KMS-11 (cell line): ENCODE data around the gene SUPT6H.

ENCODE experiments used
- H2AFZ ChIP-seq: fragments of 200-600 bp; sonication (generic); 2 replicates; pipeline ENCODE4 v1.6.1; 2016; ENCODE audit warnings: antibody characterized with exemption, mixed run types, low read depth
- H3K27ac ChIP-seq: fragments of 200-600 bp; sonication (generic); 2 replicates; pipeline ENCODE4 v1.6.1; 2016; ENCODE audit warnings: mild to moderate bottlenecking, mixed run types
- H3K27me3 ChIP-seq: fragments of 200-600 bp; sonication (generic); 2 replicates; pipeline ENCODE4 v1.6.1; 2017; ENCODE audit warnings: mild to moderate bottlenecking, low read depth, mixed run types, moderate library complexity; ENCODE audit not compliant: insufficient read depth
- H3K36me3 ChIP-seq: fragments of 200-600 bp; sonication (generic); 2 replicates; pipeline ENCODE4 v1.6.1; 2017; ENCODE audit warnings: mild to moderate bottlenecking, mixed run types; ENCODE audit not compliant: insufficient read depth
- H3K4me1 ChIP-seq: fragments of 200-600 bp; sonication (generic); 2 replicates; pipeline ENCODE4 v1.6.1; 2016; ENCODE audit warnings: mild to moderate bottlenecking, low read depth, mixed run types; ENCODE audit not compliant: poor library complexity, severe bottlenecking
- H3K4me2 ChIP-seq: fragments of 200-600 bp; sonication (generic); 2 replicates; pipeline ENCODE4 v1.7.0; 2016; ENCODE audit warnings: mild to moderate bottlenecking, mixed run types
- H3K4me3 ChIP-seq: fragments of 200-600 bp; sonication (generic); IDR thresholded peaks from 2 replicates; pipeline ENCODE4 v1.6.1; 2017; ENCODE audit warnings: low read depth, low read length, mixed read lengths; ENCODE audit not compliant: insufficient read depth
- H3K79me2 ChIP-seq: fragments of 200-600 bp; sonication (generic); 2 replicates; pipeline ENCODE4 v1.6.1; 2016; ENCODE audit warnings: low read depth, mixed run types; ENCODE audit not compliant: insufficient read depth
- H3K9ac ChIP-seq: fragments of 200-600 bp; sonication (generic); 2 replicates; pipeline ENCODE4 v1.6.1; 2016; ENCODE audit warnings: mild to moderate bottlenecking, mixed run types
- H4K20me1 ChIP-seq: fragments of 200-600 bp; sonication (generic); 2 replicates; pipeline ENCODE4 v1.6.1; 2016; ENCODE audit warnings: mild to moderate bottlenecking, mixed run types; ENCODE audit not compliant: insufficient read depth
- TF ChIP-seq, protein P1 (sequence below): fragments of 200-600 bp; sonication (generic); conservative IDR thresholded peaks from 2 replicates; pipeline ENCODE4 v1.6.1; 2017; ENCODE audit warnings: low read depth, mild to moderate bottlenecking, antibody characterized with exemption, low read length, moderate library complexity, mixed read lengths

SUPT6H gene

DNA sequence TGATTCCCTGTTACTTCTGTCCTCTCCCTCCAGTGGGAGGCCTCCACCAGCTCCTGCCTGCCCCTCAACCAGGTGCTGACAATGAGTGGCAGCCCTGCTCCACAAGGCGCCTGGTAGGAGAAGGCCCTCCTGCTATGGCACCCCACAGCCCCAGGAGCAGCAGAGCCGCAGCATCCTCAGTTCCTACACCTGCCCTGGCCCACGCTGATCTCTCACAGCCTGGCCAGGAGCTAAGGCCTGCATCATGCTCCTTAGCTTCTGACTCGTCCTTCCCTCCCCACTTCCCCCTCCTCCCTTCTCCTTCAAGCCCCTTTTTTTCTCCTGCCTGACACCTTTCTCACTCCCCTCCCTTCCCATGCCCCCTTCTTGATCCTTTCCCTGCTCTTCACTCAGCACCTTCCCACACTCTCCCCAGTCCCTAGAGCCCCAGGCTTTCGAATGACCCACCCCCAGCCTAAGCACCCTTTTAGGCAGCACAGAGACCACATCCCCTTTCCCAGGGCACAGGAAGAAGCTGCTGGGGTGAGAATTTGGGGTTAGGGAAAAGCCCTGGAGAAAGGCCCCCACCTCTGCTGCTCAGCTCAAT, 43.2 kb downstream of the SUPT6H start:
- Histone ChIP-seq H3K27ac (no peak overlapping the region), H3K27me3 (no peaks in the 10 kb centered on the region), H4K20me1 (no peaks in the 10 kb centered on the region), H3K36me3 (no peaks in the 10 kb centered on the region; the same call in 1 of the 2 replicates), H3K4me2 (no peak overlapping the region), H3K79me2 (no peaks in the 10 kb centered on the region), H3K4me1 (no peaks in the 10 kb centered on the region), H3K9ac (no peak overlapping the region), H3K4me3 (no peak overlapping the region), H2AFZ (no peak overlapping the region)
- TF ChIP-seq, protein P1, sequence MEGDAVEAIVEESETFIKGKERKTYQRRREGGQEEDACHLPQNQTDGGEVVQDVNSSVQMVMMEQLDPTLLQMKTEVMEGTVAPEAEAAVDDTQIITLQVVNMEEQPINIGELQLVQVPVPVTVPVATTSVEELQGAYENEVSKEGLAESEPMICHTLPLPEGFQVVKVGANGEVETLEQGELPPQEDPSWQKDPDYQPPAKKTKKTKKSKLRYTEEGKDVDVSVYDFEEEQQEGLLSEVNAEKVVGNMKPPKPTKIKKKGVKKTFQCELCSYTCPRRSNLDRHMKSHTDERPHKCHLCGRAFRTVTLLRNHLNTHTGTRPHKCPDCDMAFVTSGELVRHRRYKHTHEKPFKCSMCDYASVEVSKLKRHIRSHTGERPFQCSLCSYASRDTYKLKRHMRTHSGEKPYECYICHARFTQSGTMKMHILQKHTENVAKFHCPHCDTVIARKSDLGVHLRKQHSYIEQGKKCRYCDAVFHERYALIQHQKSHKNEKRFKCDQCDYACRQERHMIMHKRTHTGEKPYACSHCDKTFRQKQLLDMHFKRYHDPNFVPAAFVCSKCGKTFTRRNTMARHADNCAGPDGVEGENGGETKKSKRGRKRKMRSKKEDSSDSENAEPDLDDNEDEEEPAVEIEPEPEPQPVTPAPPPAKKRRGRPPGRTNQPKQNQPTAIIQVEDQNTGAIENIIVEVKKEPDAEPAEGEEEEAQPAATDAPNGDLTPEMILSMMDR: no peak

DNA sequence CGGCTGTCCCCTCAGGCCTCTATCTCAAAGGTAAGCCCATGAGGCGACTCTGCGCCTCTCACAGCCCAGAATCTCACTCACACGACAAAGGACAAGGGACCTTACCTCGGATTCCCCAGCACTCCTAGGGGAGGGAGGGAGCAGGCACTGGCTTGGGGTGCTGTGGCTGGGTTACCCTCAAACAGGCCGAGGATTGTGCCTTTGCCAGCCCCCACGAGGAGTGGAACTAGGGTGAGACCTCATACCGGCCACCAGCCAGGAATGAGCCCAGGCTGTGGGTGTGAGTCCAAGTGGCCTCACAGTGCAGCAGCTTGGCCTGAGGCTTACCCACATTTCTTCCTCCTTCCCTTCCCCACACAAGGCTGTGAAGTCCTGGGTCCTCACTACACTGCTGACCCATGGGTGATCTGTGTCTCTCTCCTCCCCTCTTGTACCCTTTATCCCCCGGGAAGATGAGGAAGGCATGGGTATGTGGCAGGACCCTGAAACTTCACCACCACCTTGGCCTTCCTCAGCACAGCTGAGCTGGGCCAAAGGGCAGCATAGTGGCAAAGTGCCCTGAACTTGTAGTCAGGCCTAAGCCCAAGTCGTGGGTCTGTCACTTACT, 43.8 kb downstream of the SUPT6H start:
- Histone ChIP-seq H3K36me3 (no peaks in the 10 kb centered on the region; the same call in 1 of the 2 replicates), H3K9ac (no peak overlapping the region), H2AFZ (no peak overlapping the region), H4K20me1 (no peaks in the 10 kb centered on the region), H3K4me1 (no peaks in the 10 kb centered on the region), H3K4me3 (no peak overlapping the region), H3K27ac (no peak overlapping the region), H3K27me3 (no peaks in the 10 kb centered on the region), H3K4me2 (no peak overlapping the region), H3K79me2 (no peaks in the 10 kb centered on the region)
- TF ChIP-seq, protein P1: no peak

DNA sequence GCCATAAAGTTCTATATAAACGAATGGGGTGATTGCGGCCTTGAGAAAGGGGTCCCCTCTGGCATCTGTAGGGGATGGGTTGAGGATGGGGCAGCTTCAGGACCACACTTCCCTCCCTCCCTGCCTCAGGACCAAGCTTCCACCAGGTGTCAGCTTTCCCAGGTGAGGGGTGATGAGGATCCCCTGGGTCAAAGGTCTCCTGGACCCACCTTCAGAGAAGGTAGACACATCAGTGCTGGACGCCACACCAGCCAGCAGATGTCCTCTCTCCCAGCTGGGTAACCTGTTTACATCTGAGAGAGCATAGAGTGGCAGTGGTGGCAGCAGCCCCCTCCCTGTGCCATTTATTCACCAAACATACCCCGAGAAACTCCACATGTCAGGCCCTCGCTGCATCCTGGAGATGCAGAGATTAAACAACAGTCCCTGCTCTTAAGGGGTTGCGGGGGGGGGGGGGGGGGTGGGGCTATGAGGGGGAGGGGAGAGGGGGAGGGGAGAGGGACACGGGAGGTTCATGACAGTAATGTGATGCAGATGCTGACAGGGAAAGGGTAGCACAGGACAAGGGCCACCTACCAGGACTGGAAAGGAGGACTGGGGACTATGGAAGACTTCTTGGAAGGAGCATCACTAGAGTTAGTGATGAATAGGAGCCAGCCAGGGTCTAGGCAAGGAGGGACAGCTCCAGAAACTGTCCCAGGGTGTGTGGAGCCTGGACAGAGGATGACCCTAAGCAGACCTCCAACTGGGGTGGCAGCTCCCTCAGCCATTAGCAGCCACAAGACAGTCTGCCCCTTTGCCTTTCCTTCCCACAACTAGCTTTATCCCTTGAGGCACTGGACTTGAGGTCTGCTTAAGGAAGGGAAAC, 44.7 kb downstream of the SUPT6H start:
- Histone ChIP-seq H3K4me2 (no peak overlapping the region), H3K4me1 (no peaks in the 10 kb centered on the region), H3K4me3 (no peak overlapping the region), H3K27ac (no peak overlapping the region), H2AFZ (no peak overlapping the region), H4K20me1 (no peaks in the 10 kb centered on the region), H3K79me2 (no peaks in the 10 kb centered on the region), H3K27me3 (no peaks in the 10 kb centered on the region), H3K9ac (no peak overlapping the region), H3K36me3 (no peaks in the 10 kb centered on the region)
- TF ChIP-seq, protein P1: no peak

DNA sequence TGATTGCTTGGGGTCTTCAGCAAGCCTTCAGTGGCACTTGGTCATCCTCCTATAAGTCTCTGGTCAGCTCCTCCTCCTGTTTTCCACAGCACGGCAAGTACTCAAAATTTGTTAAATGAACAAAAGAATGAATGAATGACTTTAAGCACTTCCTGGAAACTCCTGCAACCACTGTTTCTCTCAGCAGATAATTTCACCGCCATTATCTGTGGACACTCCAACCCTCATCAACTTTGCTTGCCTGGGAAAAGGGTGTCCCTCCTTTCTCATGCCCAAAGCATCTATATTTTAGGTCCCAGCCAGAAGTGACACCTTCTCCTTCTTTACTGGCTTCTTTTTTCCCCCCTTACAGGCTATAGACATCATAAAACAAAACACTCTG, 45.3 kb downstream of the SUPT6H start:
- H3K27ac ChIP-seq: no peak overlapping the region
- no peak overlapping the region for H3K4me2 ChIP-seq
- no peaks in the 10 kb centered on the region for H3K79me2 ChIP-seq
- H3K4me1 ChIP-seq: no peaks in the 10 kb centered on the region
- no peaks in the 10 kb centered on the region for H3K36me3 ChIP-seq
- H2AFZ ChIP-seq: no peak overlapping the region
- H4K20me1 ChIP-seq: no peaks in the 10 kb centered on the region
- no peak overlapping the region for H3K9ac ChIP-seq
- TF ChIP-seq, protein P1: no peak
- no peak overlapping the region for H3K4me3 ChIP-seq
- H3K27me3 ChIP-seq: no peaks in the 10 kb centered on the region; the same call in 1 of the 2 replicates
